Smooth muscle cell (in vitro differentiated cells): Measurements from ENCODE around the gene SEMA3D. TPM values are rescaled to one million over a fixed set of nuclear protein-coding genes. Genes with fewer than 3 reads are reported as not detected.

Experiments
- DNase-seq: peaks from one replicate; lab custom pipeline; 2025; ENCODE audit not compliant: unreplicated experiment; lab: John Stamatoyannopoulos, UW
- H2AFZ ChIP-seq: fragments of 200-600 bp; sonication (generic); 2 replicates; pipeline ENCODE4 v1.6.0; 2016; ENCODE audit warnings: antibody characterized with exemption, low read depth, mild to moderate bottlenecking
- H3F3A ChIP-seq: fragments of 200-600 bp; sonication (generic); 2 replicates; pipeline ENCODE4 v1.6.0; 2017; ENCODE audit warnings: antibody characterized with exemption, low read depth
- H3K27ac ChIP-seq: fragments of 200-600 bp; sonication (generic); 2 replicates; pipeline ENCODE4 v1.5.1; 2016; ENCODE audit warnings: low read depth, mild to moderate bottlenecking
- H3K27me3 ChIP-seq: fragments of 200-600 bp; sonication (generic); 2 replicates; pipeline ENCODE4 v1.6.1; 2016; ENCODE audit warnings: low read depth, mild to moderate bottlenecking
- H3K36me3 ChIP-seq: fragments of 200-600 bp; sonication (generic); 2 replicates; pipeline ENCODE4 v1.5.1; 2016; ENCODE audit warnings: low read depth
- H3K4me1 ChIP-seq: fragments of 200-600 bp; sonication (generic); 2 replicates; pipeline ENCODE4 v1.5.1; 2016; ENCODE audit warnings: low read depth
- H3K4me2 ChIP-seq: fragments of 200-600 bp; sonication (generic); 2 replicates; pipeline ENCODE4 v1.6.0; 2016; ENCODE audit warnings: mild to moderate bottlenecking
- H3K4me3 ChIP-seq: fragments of 200-600 bp; sonication (generic); 2 replicates; pipeline ENCODE4 v1.5.1; 2016; ENCODE audit warnings: mild to moderate bottlenecking
- H3K79me2 ChIP-seq: fragments of 200-600 bp; sonication (generic); 2 replicates; pipeline ENCODE4 v1.6.0; 2016; ENCODE audit warnings: low read depth, mild to moderate bottlenecking
- H3K9ac ChIP-seq: fragments of 200-600 bp; sonication (generic); 2 replicates; pipeline ENCODE4 v1.6.0; 2016; ENCODE audit warnings: low read depth
- H3K9me3 ChIP-seq: fragments of 200-600 bp; sonication (generic); replicated peaks from 2 replicates; pipeline ENCODE4 v1.5.1; 2016; ENCODE audit warnings: low read depth
- H4K20me1 ChIP-seq: fragments of 200-600 bp; sonication (generic); 2 replicates; pipeline ENCODE4 v1.6.0; 2016; ENCODE audit warnings: low read depth
- CTCF ChIP-seq: fragments of 200-600 bp; sonication (generic); IDR thresholded peaks from 2 replicates; pipeline ENCODE4 v1.5.1; 2017; ENCODE audit warnings: borderline replicate concordance, mild to moderate bottlenecking, antibody characterized with exemption; ENCODE audit not compliant: insufficient read depth, poor library complexity, severe bottlenecking
- WGBS: methylation state at CpG from one replicate; pipeline ENCODE4 v1.1.7; 2016; ENCODE audit warnings: low lambda C conversion rate; 5-methylcytosine and 5-hydroxymethylcytosine counted together
- polyA plus RNA-seq: library from polyadenylated mRNA; unstranded; fragments of >200 nt; fragmentation: Nextera tagmentation; extraction: Ambion mirVana; gene quantifications from 2 replicates; pipeline ENCODE4 v1.2.1, GENCODE V29; 2016
- total RNA-seq: library from RNA; depleted of rRNA; stranded (reverse); fragments of >200 nt; gene quantifications from 2 replicates; pipeline ENCODE4 v1.2.3, GENCODE V29; 2014

The SEMA3D gene
- total and polyA plus RNA-seq, 2 experiments from 2014 or later = 9.8 to 106 TPM

- Histone ChIP-seq H3K27ac (no peak overlapping the region), H3K4me1 (no peaks in the 10 kb centered on the region), H3F3A (no peaks in the 10 kb centered on the region), H3K4me3 (no peak overlapping the region), H3K79me2 (no peaks in the 10 kb centered on the region), H3K4me2 (no peak overlapping the region), H3K36me3 (no peaks in the 10 kb centered on the region), H3K9ac (no peak overlapping the region), H3K27me3 (no peaks in the 10 kb centered on the region), H3K9me3 (no peaks in the 10 kb centered on the region), H4K20me1 (no peaks in the 10 kb centered on the region), H2AFZ (no peak overlapping the region)
- DNase-seq = no peak
- WGBS = 60% methylated on average over 1 of the region's 1 CpG
- no peak for TF ChIP-seq CTCF
Observed at GRCh38 chr7:85111761-85112160, 75.1 kb downstream of the SEMA3D start.

- DNase-seq = no peak
- no peaks in the 10 kb centered on the region for H4K20me1 ChIP-seq
- H3K36me3 ChIP-seq = no peaks in the 10 kb centered on the region
- no peak overlapping the region for H2AFZ ChIP-seq
- no peak overlapping the region for H3K9ac ChIP-seq
- no peaks in the 10 kb centered on the region for H3K79me2 ChIP-seq
- 81% methylated on average over 5 of the region's 5 CpGs for whole genome bisulfite sequencing
- H3K4me3 ChIP-seq = no peak overlapping the region
- H3F3A ChIP-seq = no peaks in the 10 kb centered on the region
- no peak overlapping the region for H3K4me2 ChIP-seq
- H3K9me3 ChIP-seq = no peaks in the 10 kb centered on the region
- H3K27ac ChIP-seq = no peak overlapping the region
- peaks cover 9% of the 10 kb centered on the region for H3K4me1 ChIP-seq
- no peaks in the 10 kb centered on the region for H3K27me3 ChIP-seq
- TF ChIP-seq CTCF = no peak
Observed at GRCh38 chr7:85106719-85107118, 80.1 kb downstream of the SEMA3D start.

- H2AFZ ChIP-seq = no peak overlapping the region
- H3K27ac ChIP-seq = peak overlapping the region; percentile 12
- H3K36me3 ChIP-seq = no peaks in the 10 kb centered on the region
- no peak for DNase-seq
- H3K4me3 ChIP-seq = no peak overlapping the region
- WGBS = 39% methylated on average over 4 of the region's 4 CpGs
- no peaks in the 10 kb centered on the region for H4K20me1 ChIP-seq
- H3K79me2 ChIP-seq = no peaks in the 10 kb centered on the region
- H3K9ac ChIP-seq = no peak overlapping the region
- H3F3A ChIP-seq = no peaks in the 10 kb centered on the region
- no peaks in the 10 kb centered on the region for H3K9me3 ChIP-seq
- no peaks in the 10 kb centered on the region for H3K27me3 ChIP-seq
- TF ChIP-seq CTCF = no peak
- H3K4me2 ChIP-seq = peak overlapping the region; percentile 18
- H3K4me1 ChIP-seq = peaks cover 9% of the 10 kb centered on the region
Observed at GRCh38 chr7:85104432-85105205, 82.2 kb downstream of the SEMA3D start.

- Histone ChIP-seq H3K27me3 (no peaks in the 10 kb centered on the region), H3K9ac (no peak overlapping the region), H3K9me3 (no peaks in the 10 kb centered on the region), H3K4me2 (peak overlapping the region; percentile 18), H2AFZ (no peak overlapping the region), H3K4me3 (no peak overlapping the region), H3F3A (no peaks in the 10 kb centered on the region), H4K20me1 (no peaks in the 10 kb centered on the region), H3K27ac (peak overlapping the region; percentile 12), H3K4me1 (peaks cover 9% of the 10 kb centered on the region), H3K36me3 (no peaks in the 10 kb centered on the region), H3K79me2 (no peaks in the 10 kb centered on the region)
- TF ChIP-seq CTCF = no peak
- DNase-seq = no peak
Observed at GRCh38 chr7:85103962-85104361, 82.9 kb downstream of the SEMA3D start.
